Stomach (tissue), 9 donors: ENCODE measurements around the gene PSENEN. TPM values are rescaled to one million over a fixed set of nuclear protein-coding genes. Genes with fewer than 3 reads are reported as not detected.

Experiments
- DNase-seq, 2 donors: peaks; one replicate each; pipeline versions ENCODE4 v3.0.0 to v3.0.0-alpha.2; 2013 to 2019
- H3K27ac ChIP-seq, 5 donors: fragments of 200-600 bp in 4 of 5; sonication (generic) in 4 of 5; one replicate each; pipeline ENCODE4 v1.5.1; 2013 to 2019; ENCODE audit warnings: mild to moderate bottlenecking in 1 of 5, moderate library complexity in 1 of 5
- H3K27me3 ChIP-seq, 3 donors: fragments of 200-600 bp; sonication (generic); one replicate each; pipeline ENCODE4 v1.5.1; 2017 to 2019; ENCODE audit warnings: mixed run types in 1 of 3
- H3K36me3 ChIP-seq, 4 donors: fragments of 200-600 bp; sonication (generic); 1 replicate in 3 of 4; 2 replicates in 1 of 4; pipeline ENCODE4 v1.5.1; 2016 to 2019
- H3K4me1 ChIP-seq, 4 donors: fragments of 200-600 bp; sonication (generic); one replicate each; pipeline ENCODE4 v1.5.1; 2016 to 2019
- H3K4me3 ChIP-seq, 4 donors: fragments of 200-600 bp; sonication (generic) in 3 of 4; one replicate each; pipeline ENCODE4 v1.5.1; 2016 to 2019; ENCODE audit warnings: mild to moderate bottlenecking in 1 of 4
- H3K9me3 ChIP-seq, 4 donors: fragments of 200-600 bp; sonication (generic); one replicate each; pipeline ENCODE4 v1.5.1; 2016 to 2019
- CTCF ChIP-seq, 7 experiments: fragments of 450-650 bp in 4 of 7; fragments of 200-600 bp in 3 of 7; sonication (generic) in 3 of 7; IDR thresholded peaks; one replicate each; pipeline ENCODE4 v1.5.1; 2016 to 2019; ENCODE audit warnings: antibody characterized with exemption in 7 of 7, control low read depth in 2 of 7, mild to moderate bottlenecking in 1 of 7
- EP300 ChIP-seq: sonication (generic); formaldehyde crosslinking; IDR thresholded peaks from one replicate; pipeline ENCODE4 v1.6.1; 2017; ENCODE audit warnings: antibody characterized with exemption
- POLR2A ChIP-seq, 4 donors: fragments of 450-650 bp; IDR thresholded peaks; one replicate each; pipeline ENCODE4 v1.6.1; 2016; ENCODE audit warnings: antibody characterized with exemption in 4 of 4, control low read depth in 2 of 4, mild to moderate bottlenecking in 1 of 4, moderate library complexity in 1 of 4
- POLR2AphosphoS5 ChIP-seq, 3 donors: sonication (generic); formaldehyde crosslinking; IDR thresholded peaks; one replicate each; pipeline ENCODE4 v1.6.1; 2016; ENCODE audit warnings: antibody characterized with exemption in 3 of 3
- WGBS, 5 donors: extraction: QIAGEN DNeasy Blood & Tissue Kit in 3 of 5; methylation state at CpG; one replicate each; pipeline versions ENCODE4 v1.1.5 to v1.1.7; 2013 to 2018; 5-methylcytosine and 5-hydroxymethylcytosine counted together
- intact Hi-C: fragments of 100-400 bp; cut with DNase I; formaldehyde crosslinking; loops from one replicate; pipeline ENCODE4 v1.15.1; 2023; ENCODE audit warnings: low total_unique reads
- polyA plus RNA-seq, 3 donors: library from polyadenylated mRNA; stranded (reverse); fragments of 200-250 nt; gene quantifications; one replicate each; pipeline ENCODE4 v1.2.3, GENCODE V29; 2013
- total RNA-seq, 5 donors: library from RNA; depleted of rRNA; stranded (reverse); fragments of >200 nt; gene quantifications; one replicate each; pipeline versions ENCODE4 v1.1.0 to v1.2.3, GENCODE V29; 2014 to 2016
- donor health status: healthy with polysubstance abuse.
- donor health status: Bipolar disorder and iron deficiency.
- donor health status: healthy.

Gene PSENEN
- total and polyA plus RNA-seq, 8 donors: 9.3 to 101 (median 50.4) TPM; not detected in 1

GRCh38 chr19:35746087-35746462 is 624 bp downstream of the PSENEN start:
- H3K4me3 ChIP-seq: peak overlapping the region; percentile 82 to 96 (median 87)
- no peak for TF ChIP-seq EP300
- H3K36me3 ChIP-seq: peaks cover 0 to 11% (median 9%) of the 10 kb centered on the region in 4 donors
- H3K27me3 ChIP-seq: no peaks in the 10 kb centered on the region
- peaks cover 35 to 77% (median 54%) of the 10 kb centered on the region in 4 donors for H3K4me1 ChIP-seq
- H3K27ac ChIP-seq: peak overlapping the region; percentile 67 to 100 (median 100)
- WGBS, 5 donors: 3 to 17% (median 10%) methylated on average over 4 of the region's 4 CpGs
- H3K9me3 ChIP-seq: no peaks in the 10 kb centered on the region
- intact Hi-C loops: no loop called here
- DNase-seq: no peak

GRCh38 chr19:35746531-35746930 is 1.1 kb downstream of the PSENEN start:
- H3K36me3 ChIP-seq: peaks cover 0 to 16% (median 10%) of the 10 kb centered on the region in 4 donors
- TF ChIP-seq CTCF (IDR thresholded peaks at IDR 0.05) (no peak), EP300 (no peak)
- no peaks in the 10 kb centered on the region for H3K27me3 ChIP-seq
- WGBS, 5 donors: 81 to 95% (median 88%) methylated on average over 4 to 5 of the region's 5 CpGs
- no peak for DNase-seq
- H3K4me1 ChIP-seq: peaks cover 32 to 77% (median 49%) of the 10 kb centered on the region in 4 donors
- no peaks in the 10 kb centered on the region for H3K9me3 ChIP-seq
- intact Hi-C loops: no loop called here
- H3K27ac ChIP-seq: peak overlapping the region in 4 of 5 donors; percentile 99 to 100 (median 100)
- peak overlapping the region in 2 of 4 donors; percentile 82 to 84 for H3K4me3 ChIP-seq

- intact Hi-C loops: no loop called here
- peak within 1 kb of the TSS; percentile 74 to 88 (median 86) for H3K27ac ChIP-seq
- H3K36me3 ChIP-seq: peaks cover 9 to 25% (median 21%) of the 10 kb centered on the region in 4 donors
- 0 to 1% (median 0%) methylated on average over 44 to 45 of the region's 45 CpGs for WGBS, 5 donors
- no peaks in the 10 kb centered on the region for H3K27me3 ChIP-seq
- H3K4me1 ChIP-seq: peaks cover 32 to 62% (median 46%) of the 10 kb centered on the region in 4 donors
- H3K4me3 ChIP-seq: peak within 1 kb of the TSS; percentile 81 to 97 (median 90)
- peak in 2 of 7 experiments; percentile 32 to 59 for TF ChIP-seq CTCF (IDR thresholded peaks at IDR 0.05)
- peak in 1 of 4 donors; percentile 83 for TF ChIP-seq POLR2A (IDR thresholded peaks at IDR 0.05)
- TF ChIP-seq POLR2AphosphoS5 (IDR thresholded peaks at IDR 0.05): peak; percentile 77 to 93 (median 93)
- TF ChIP-seq EP300: no peak
- DNase-seq: peak; percentile 99 to 100
- no peaks in the 10 kb centered on the region for H3K9me3 ChIP-seq
Observed at GRCh38 chr19:35748106-35749020, 2.9 kb downstream of the PSENEN start, which contains the start of gene LIN37. Gene LIN37 (plus strand): TSS chr19:35748576. CDS start chr19:35748725, 149 bp downstream.

- no peaks in the 10 kb centered on the region for H3K27me3 ChIP-seq
- intact Hi-C loops: no loop called here
- peak in 1 of 2 donors; percentile 11 for DNase-seq
Observed at GRCh38 chr19:35750167-35750566, 4.7 kb downstream of the PSENEN start.

GRCh38 chr19:35751839-35752745 is 6.6 kb downstream of the PSENEN start:
- H3K36me3 ChIP-seq: peaks cover 16 to 38% (median 32%) of the 10 kb centered on the region in 4 donors
- intact Hi-C loops: no loop called here
- no peak for TF ChIP-seq EP300
- no peak for TF ChIP-seq CTCF (IDR thresholded peaks at IDR 0.05)
- no peak for TF ChIP-seq POLR2A (IDR thresholded peaks at IDR 0.05)
- no peak for TF ChIP-seq POLR2AphosphoS5 (IDR thresholded peaks at IDR 0.05)
- peak in 1 of 2 donors; percentile 2 for DNase-seq
- peak overlapping the region in 1 of 5 donors; percentile 99 for H3K27ac ChIP-seq
- H3K27me3 ChIP-seq: peaks cover 0 to 16% (median 0%) of the 10 kb centered on the region in 3 donors
- 88 to 92% (median 91%) methylated on average over 11 to 14 of the region's 14 CpGs for WGBS, 5 donors
- H3K4me3 ChIP-seq: no peak overlapping the region
- peaks cover 40 to 66% (median 52%) of the 10 kb centered on the region in 4 donors for H3K4me1 ChIP-seq
- no peaks in the 10 kb centered on the region for H3K9me3 ChIP-seq

More at GRCh38 chr19:35750167-35750566, 4.7 kb downstream of the PSENEN start:
- H3K27ac ChIP-seq: peak overlapping the region in 2 of 5 donors; percentile 6 to 88
- peaks cover 16 to 38% (median 32%) of the 10 kb centered on the region in 4 donors for H3K36me3 ChIP-seq
- no peak overlapping the region for H3K4me3 ChIP-seq
- peaks cover 32 to 61% (median 46%) of the 10 kb centered on the region in 4 donors for H3K4me1 ChIP-seq
- 86 to 98% (median 93%) methylated on average over 4 to 5 of the region's 5 CpGs for WGBS, 5 donors
- TF ChIP-seq POLR2AphosphoS5 (IDR thresholded peaks at IDR 0.05): no peak
- no peaks in the 10 kb centered on the region for H3K9me3 ChIP-seq
